ENCODE data around the gene CUL4B.

DNA sequence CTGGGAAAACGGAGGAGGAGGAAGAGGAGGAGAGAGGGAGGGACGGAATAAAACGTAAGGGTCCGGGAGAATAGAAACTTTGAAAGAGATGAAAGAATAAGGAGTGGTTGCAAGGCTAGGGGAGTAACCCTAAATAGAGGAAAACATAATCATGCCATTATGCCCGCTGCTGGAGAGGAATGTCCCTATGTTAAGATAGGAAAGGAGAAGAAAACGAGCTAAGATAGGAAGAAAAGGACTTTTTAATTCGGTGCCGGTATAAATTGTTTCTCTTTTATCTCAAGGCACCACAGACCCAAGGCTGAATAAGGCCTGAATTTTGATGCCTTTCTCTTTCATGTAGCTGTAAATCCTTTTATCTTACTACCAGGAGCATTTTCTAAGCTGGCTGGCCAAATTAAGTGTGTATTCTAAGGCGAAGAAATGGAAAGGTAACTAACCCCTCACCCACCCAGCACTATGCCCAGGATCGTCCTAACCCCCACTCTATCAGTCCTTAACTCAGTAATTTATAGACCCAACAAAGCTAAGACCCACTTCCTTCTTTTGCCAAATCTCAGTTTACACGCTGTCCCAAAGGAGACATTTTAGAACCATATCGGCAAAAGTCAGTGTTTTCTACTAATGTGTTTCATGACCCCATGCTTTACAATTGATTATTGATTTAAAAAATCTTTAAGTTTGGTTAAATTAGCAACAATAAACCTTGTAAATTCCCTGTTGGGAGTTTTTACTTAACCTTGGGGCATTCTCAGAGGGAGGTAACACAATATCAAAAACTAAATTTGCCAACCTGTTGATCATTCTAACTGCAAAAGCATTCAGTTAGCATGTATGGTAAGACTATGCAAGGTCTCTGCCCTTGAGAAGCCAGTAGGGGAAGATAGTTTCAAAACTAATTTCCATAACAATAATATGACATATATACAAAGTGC lies 1.1 kb upstream of the CUL4B start:
- no peak for TF ChIP-seq EZH2 (IDR thresholded peaks at IDR 0.05; ENCODE audit: borderline replicate concordance)
- TF ChIP-seq, protein P1, sequence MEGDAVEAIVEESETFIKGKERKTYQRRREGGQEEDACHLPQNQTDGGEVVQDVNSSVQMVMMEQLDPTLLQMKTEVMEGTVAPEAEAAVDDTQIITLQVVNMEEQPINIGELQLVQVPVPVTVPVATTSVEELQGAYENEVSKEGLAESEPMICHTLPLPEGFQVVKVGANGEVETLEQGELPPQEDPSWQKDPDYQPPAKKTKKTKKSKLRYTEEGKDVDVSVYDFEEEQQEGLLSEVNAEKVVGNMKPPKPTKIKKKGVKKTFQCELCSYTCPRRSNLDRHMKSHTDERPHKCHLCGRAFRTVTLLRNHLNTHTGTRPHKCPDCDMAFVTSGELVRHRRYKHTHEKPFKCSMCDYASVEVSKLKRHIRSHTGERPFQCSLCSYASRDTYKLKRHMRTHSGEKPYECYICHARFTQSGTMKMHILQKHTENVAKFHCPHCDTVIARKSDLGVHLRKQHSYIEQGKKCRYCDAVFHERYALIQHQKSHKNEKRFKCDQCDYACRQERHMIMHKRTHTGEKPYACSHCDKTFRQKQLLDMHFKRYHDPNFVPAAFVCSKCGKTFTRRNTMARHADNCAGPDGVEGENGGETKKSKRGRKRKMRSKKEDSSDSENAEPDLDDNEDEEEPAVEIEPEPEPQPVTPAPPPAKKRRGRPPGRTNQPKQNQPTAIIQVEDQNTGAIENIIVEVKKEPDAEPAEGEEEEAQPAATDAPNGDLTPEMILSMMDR (IDR thresholded peaks at IDR 0.05; ENCODE audit: poor library complexity): no peak
